H9 (cell line): Measurements from ENCODE around the gene SPRYD3. TPM values are rescaled to one million over a fixed set of nuclear protein-coding genes. Genes with fewer than 3 reads are reported as not detected.

Experiments
- DNase-seq: peaks from one replicate; pipeline ENCODE4 v3.0.0-alpha.2; 2017
- H2AFZ ChIP-seq: one replicate; pipeline ENCODE4 v1.6.1; 2013; ENCODE audit warnings: mild to moderate bottlenecking, low read length, control low read depth, moderate library complexity
- H2AK5ac ChIP-seq: 2 replicates; pipeline ENCODE4 v1.6.1; 2013; ENCODE audit warnings: low read length, control low read depth, mixed read lengths; ENCODE audit not compliant: insufficient read length
- H2BK120ac ChIP-seq: one replicate; pipeline ENCODE4 v1.6.1; 2013; ENCODE audit warnings: low read depth, mild to moderate bottlenecking, low read length, control low read depth, inconsistent platforms; ENCODE audit not compliant: poor library complexity, severe bottlenecking
- H2BK12ac ChIP-seq: 2 replicates; pipeline ENCODE4 v1.6.1; 2013; ENCODE audit warnings: low read length, control low read depth, mixed read lengths, low read depth; ENCODE audit not compliant: insufficient read length
- H2BK15ac ChIP-seq: 2 replicates; pipeline ENCODE4 v1.6.1; 2013; ENCODE audit warnings: low read depth, low read length, control low read depth
- H2BK20ac ChIP-seq: one replicate; pipeline ENCODE4 v1.6.1; 2013; ENCODE audit warnings: low read depth, mild to moderate bottlenecking, low read length, control low read depth, inconsistent platforms; ENCODE audit not compliant: poor library complexity, severe bottlenecking
- H2BK5ac ChIP-seq: 2 replicates; pipeline ENCODE4 v1.6.1; 2013; ENCODE audit warnings: low read length, control low read depth, mixed read lengths; ENCODE audit not compliant: insufficient read length
- H3K14ac ChIP-seq: 2 replicates; pipeline ENCODE4 v1.6.1; 2013; ENCODE audit warnings: low read length, control low read depth; ENCODE audit not compliant: insufficient read depth
- H3K18ac ChIP-seq: 2 replicates; pipeline ENCODE4 v1.6.1; 2013; ENCODE audit warnings: low read depth, mild to moderate bottlenecking, mixed read lengths, low read length, control low read depth; ENCODE audit not compliant: insufficient read length
- H3K23ac ChIP-seq: 2 replicates; pipeline ENCODE4 v1.6.1; 2013; ENCODE audit warnings: low read length, control low read depth, mixed read lengths, low read depth; ENCODE audit not compliant: insufficient read length
- H3K23me2 ChIP-seq: 2 replicates; pipeline ENCODE4 v1.6.1; 2013; ENCODE audit warnings: low read depth, mild to moderate bottlenecking, mixed read lengths, low read length, control low read depth; ENCODE audit not compliant: insufficient read length, poor library complexity, severe bottlenecking
- H3K27ac ChIP-seq: 2 replicates; pipeline ENCODE4 v1.5.1; 2013; ENCODE audit warnings: low read length, control low read depth, mixed read lengths, low read depth; ENCODE audit not compliant: insufficient read length
- H3K27me3 ChIP-seq: 2 replicates; pipeline ENCODE4 v1.6.1; 2013; ENCODE audit warnings: low read length, control low read depth, inconsistent platforms; ENCODE audit not compliant: insufficient read depth
- H3K4ac ChIP-seq: 2 replicates; pipeline ENCODE4 v1.6.1; 2013; ENCODE audit warnings: low read depth, mild to moderate bottlenecking, control low read depth, inconsistent platforms, low read length, moderate library complexity
- H3K4me1 ChIP-seq: 2 replicates; pipeline ENCODE4 v1.6.1; 2013; ENCODE audit warnings: low read length, control low read depth, inconsistent platforms; ENCODE audit not compliant: insufficient read depth
- H3K4me2 ChIP-seq: 2 replicates; pipeline ENCODE4 v1.6.1; 2013; ENCODE audit warnings: low read length, control low read depth, mixed read lengths; ENCODE audit not compliant: insufficient read length, insufficient read depth
- H3K56ac ChIP-seq: 2 replicates; pipeline ENCODE4 v1.6.1; 2013; ENCODE audit warnings: low read depth, mild to moderate bottlenecking, mixed read lengths, low read length, control low read depth; ENCODE audit not compliant: insufficient read length
- H3K79me1 ChIP-seq: 2 replicates; pipeline ENCODE4 v1.6.1; 2013; ENCODE audit warnings: low read depth, mild to moderate bottlenecking, moderate library complexity, low read length, control low read depth, inconsistent platforms; ENCODE audit not compliant: insufficient read depth, poor library complexity, severe bottlenecking
- H3K79me2 ChIP-seq: 2 replicates; pipeline ENCODE4 v1.6.1; 2013; ENCODE audit warnings: low read length, control low read depth, inconsistent platforms; ENCODE audit not compliant: insufficient read depth
- H3K9ac ChIP-seq: 2 replicates; pipeline ENCODE4 v1.6.1; 2013; ENCODE audit warnings: low read length, control low read depth, mixed read lengths; ENCODE audit not compliant: insufficient read length; ENCODE audit errors: extremely low read depth
- H3K9me3 ChIP-seq: one replicate; pipeline ENCODE4 v1.6.1; 2013; ENCODE audit warnings: low read depth, low read length, inconsistent platforms; ENCODE audit not compliant: control insufficient read depth
- H3T11ph ChIP-seq: one replicate; pipeline ENCODE4 v1.6.1; 2013; ENCODE audit warnings: mild to moderate bottlenecking, low read length, control low read depth, inconsistent platforms
- H4K20me1 ChIP-seq: one replicate; pipeline ENCODE4 v1.6.1; 2013; ENCODE audit not compliant: control insufficient read depth, insufficient read length, insufficient read depth
- H4K5ac ChIP-seq: 2 replicates; pipeline ENCODE4 v1.6.1; 2013; ENCODE audit warnings: low read depth, mild to moderate bottlenecking, mixed read lengths, low read length, control low read depth; ENCODE audit not compliant: insufficient read length
- H4K8ac ChIP-seq: replicated peaks from 2 replicates; pipeline ENCODE4 v1.6.1; 2013; ENCODE audit warnings: low read length, control low read depth, mixed read lengths, low read depth; ENCODE audit not compliant: insufficient read length
- H4K91ac ChIP-seq: 2 replicates; pipeline ENCODE4 v1.6.1; 2013; ENCODE audit warnings: low read depth, mild to moderate bottlenecking, moderate library complexity, mixed read lengths, low read length, control low read depth; ENCODE audit not compliant: insufficient read length
- H3K27ac Mint-ChIP-seq, 3 experiments: 2 replicates in 2 of 3; 3 replicates in 1 of 3; pipeline ENCODE4 v1.8.0; 2020 to 2021; ENCODE audit warnings: mixed read lengths in 3 of 3, mild to moderate bottlenecking in 1 of 3, moderate library complexity in 1 of 3
- H3K27me3 Mint-ChIP-seq: 2 replicates; pipeline ENCODE4 v1.8.0; 2021; ENCODE audit warnings: low read depth, mild to moderate bottlenecking, moderate library complexity, mixed read lengths
- H3K36me3 Mint-ChIP-seq, 3 experiments: 2 replicates in 2 of 3; 3 replicates in 1 of 3; pipeline ENCODE4 v1.8.0; 2020 to 2021; ENCODE audit warnings: low read depth in 3 of 3, mixed read lengths in 3 of 3; ENCODE audit not compliant: insufficient read depth in 1 of 3
- H3K4me1 Mint-ChIP-seq, 2 experiments: 2 replicates each; pipeline ENCODE4 v1.8.0; 2020; ENCODE audit warnings: mixed read lengths in 2 of 2
- H3K4me3 Mint-ChIP-seq, 2 experiments: 2 replicates in 1 of 2; 3 replicates in 1 of 2; pipeline ENCODE4 v1.8.0; 2020 to 2021; ENCODE audit warnings: mild to moderate bottlenecking in 2 of 2, mixed read lengths in 2 of 2, moderate library complexity in 1 of 2
- H3K9me3 Mint-ChIP-seq, 2 experiments: 2 replicates in 1 of 2; 3 replicates in 1 of 2; pipeline ENCODE4 v1.8.0; 2020; ENCODE audit warnings: mild to moderate bottlenecking in 2 of 2, mixed read lengths in 2 of 2, moderate library complexity in 1 of 2
- total RNA-seq: library from RNA; stranded (reverse); gene quantifications from 2 replicates; pipeline ENCODE4 v1.2.1, GENCODE V29; 2021
- TF ChIP-seq, protein P1 (sequence below): fragments of 200-600 bp; sonication (generic); conservative IDR thresholded peaks from 3 replicates; pipeline ENCODE4 v1.8.0; 2021; ENCODE audit warnings: antibody characterized with exemption, mild to moderate bottlenecking

SPRYD3 gene
- total RNA-seq, 1 experiment from 2014 or later = 6.5 TPM

DNA sequence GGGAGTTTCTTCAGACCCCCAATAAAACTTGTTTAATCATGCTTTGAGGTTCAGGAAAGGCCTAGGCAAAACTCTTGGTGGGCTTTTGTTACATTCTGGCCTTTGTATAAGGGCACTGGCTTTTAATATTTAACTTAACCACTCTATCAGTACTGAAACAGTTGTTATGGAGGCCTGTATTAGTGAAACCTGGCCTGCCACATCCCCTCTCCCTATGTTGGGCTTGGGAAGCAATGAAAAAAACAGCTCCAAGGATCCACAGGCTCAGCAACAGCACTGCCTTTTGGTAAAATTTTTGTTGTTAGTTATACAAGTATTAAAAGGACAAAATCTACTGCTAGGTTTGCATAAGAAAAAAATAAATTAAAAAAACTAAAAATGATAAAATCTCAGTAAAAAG is 34.8 kb upstream of the SPRYD3 start:
- H4K91ac ChIP-seq = no peak overlapping the region
- H3T11ph ChIP-seq = no peak overlapping the region
- H3K27me3 ChIP-seq = no peaks in the 10 kb centered on the region
- no peaks in the 10 kb centered on the region for H3K23me2 ChIP-seq
- H4K20me1 ChIP-seq = no peaks in the 10 kb centered on the region
- no peak overlapping the region for H2BK20ac ChIP-seq
- no peak overlapping the region for H3K18ac ChIP-seq
- no peaks in the 10 kb centered on the region for H3K4me1 ChIP-seq
- H3K79me1 ChIP-seq = no peaks in the 10 kb centered on the region
- Mint-ChIP-seq H3K27me3 (peaks cover 19% of the 10 kb centered on the region), H3K9me3 (peaks cover 8% of the 10 kb centered on the region in 2 experiments), H3K36me3 (peaks cover 0 to 4% (median 2%) of the 10 kb centered on the region in 3 experiments; a peak in 1 of 7 replicates), H3K27ac (no peak overlapping the region), H3K4me1 (peaks cover 0 to 5% of the 10 kb centered on the region in 2 experiments; a peak in 2 of 4 replicates), H3K4me3 (no peak overlapping the region)
- TF ChIP-seq, protein P1, sequence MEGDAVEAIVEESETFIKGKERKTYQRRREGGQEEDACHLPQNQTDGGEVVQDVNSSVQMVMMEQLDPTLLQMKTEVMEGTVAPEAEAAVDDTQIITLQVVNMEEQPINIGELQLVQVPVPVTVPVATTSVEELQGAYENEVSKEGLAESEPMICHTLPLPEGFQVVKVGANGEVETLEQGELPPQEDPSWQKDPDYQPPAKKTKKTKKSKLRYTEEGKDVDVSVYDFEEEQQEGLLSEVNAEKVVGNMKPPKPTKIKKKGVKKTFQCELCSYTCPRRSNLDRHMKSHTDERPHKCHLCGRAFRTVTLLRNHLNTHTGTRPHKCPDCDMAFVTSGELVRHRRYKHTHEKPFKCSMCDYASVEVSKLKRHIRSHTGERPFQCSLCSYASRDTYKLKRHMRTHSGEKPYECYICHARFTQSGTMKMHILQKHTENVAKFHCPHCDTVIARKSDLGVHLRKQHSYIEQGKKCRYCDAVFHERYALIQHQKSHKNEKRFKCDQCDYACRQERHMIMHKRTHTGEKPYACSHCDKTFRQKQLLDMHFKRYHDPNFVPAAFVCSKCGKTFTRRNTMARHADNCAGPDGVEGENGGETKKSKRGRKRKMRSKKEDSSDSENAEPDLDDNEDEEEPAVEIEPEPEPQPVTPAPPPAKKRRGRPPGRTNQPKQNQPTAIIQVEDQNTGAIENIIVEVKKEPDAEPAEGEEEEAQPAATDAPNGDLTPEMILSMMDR = no peak
- H2AK5ac ChIP-seq = no peak overlapping the region
- H3K9ac ChIP-seq = no peak overlapping the region
- no peak overlapping the region for H2BK12ac ChIP-seq
- DNase-seq = no peak
- H3K14ac ChIP-seq = no peak overlapping the region
- no peak overlapping the region for H2AFZ ChIP-seq
- no peak overlapping the region for H2BK120ac ChIP-seq
- no peak overlapping the region for H4K8ac ChIP-seq
- H3K79me2 ChIP-seq = no peaks in the 10 kb centered on the region
- no peak overlapping the region for H3K27ac ChIP-seq
- H4K5ac ChIP-seq = no peak overlapping the region
- no peak overlapping the region for H3K56ac ChIP-seq
- no peak overlapping the region for H3K4ac ChIP-seq
- no peak overlapping the region for H3K23ac ChIP-seq
- H3K9me3 ChIP-seq = no peaks in the 10 kb centered on the region
- H3K4me2 ChIP-seq = no peak overlapping the region
- H2BK15ac ChIP-seq = no peak overlapping the region
- no peak overlapping the region for H2BK5ac ChIP-seq
